ENCODE measurements around the gene PRDM5.
"Not testable (repeated sequence)": the region's sequence is repeated elsewhere in the genome, so short reads cannot be mapped to it uniquely, and the experiment has no call there.

Gene PRDM5

DNA sequence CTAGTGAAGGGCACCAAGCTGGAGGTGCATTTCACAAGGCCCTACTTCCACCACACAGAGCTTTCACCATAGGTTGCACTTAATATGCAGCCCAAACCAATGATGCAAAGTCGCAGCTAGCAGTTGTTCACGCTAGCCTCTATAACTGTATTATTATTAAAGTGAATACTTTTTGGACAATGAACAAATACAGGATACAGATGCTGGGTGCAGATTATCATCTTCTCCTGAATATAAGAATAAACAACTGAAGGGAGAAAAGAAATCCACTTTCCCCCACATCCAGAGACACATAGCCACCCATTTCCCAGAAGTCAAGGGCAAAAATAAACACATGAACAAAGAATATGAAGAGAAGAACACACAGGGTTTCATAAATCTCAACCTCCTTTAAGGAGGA is 107.2 kb downstream of the PRDM5 start:
- no peak for DNase-seq

DNA sequence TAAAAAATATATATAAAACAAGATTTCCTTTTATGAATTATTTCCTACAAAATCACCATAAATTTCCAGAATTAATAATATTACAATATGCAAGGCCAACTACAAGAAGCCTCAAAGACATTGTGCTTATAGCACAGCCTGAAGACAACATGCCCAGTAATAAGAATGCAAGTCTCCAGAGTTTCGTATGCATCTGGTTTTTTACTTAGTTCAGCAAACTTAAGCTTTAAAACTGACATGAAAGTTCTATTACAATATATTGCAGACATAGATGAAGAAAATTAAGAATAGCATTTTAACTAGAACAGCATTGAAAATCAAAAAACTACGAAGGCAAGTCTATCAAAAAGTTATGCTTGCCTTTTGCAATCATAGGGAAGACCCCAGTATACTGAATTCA is 107.6 kb downstream of the PRDM5 start:
- no peak for DNase-seq

DNA sequence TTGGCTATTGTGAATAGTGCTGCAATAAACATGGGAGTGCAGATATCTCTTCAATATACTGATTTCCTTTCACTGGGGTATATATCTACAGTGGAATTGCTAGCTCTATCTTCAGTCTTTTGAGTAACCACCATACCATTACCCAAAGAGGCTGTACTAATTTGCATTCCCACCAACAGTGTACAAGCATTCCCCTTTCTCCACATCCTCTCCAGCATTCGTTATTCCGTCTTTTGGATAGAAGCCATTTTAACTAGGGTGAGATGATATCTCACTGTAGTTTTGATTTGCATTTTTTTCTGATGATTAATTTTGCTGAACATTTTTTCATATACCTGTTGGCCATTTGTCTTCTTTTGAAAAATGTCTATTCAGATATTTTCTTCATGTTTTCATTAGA is 110.3 kb downstream of the PRDM5 start:
- DNase-seq: no peak

DNA sequence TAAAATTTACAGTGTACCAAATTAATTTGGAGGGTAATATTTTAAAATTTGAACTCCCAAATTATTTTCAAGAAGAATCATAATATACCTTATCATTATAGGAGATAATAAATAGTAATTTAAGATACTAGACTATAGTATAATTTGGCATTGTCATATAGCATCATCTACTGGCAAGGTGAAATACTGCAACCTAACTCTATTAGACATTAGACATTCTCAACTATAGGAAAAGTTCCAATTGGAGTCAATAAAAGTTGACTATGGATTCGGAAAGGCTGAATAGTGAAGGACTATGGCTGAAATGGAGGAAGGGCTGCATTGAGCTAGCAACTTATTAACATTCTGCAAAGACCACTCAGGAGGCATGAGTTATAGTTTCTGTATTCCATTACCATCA is 113.0 kb downstream of the PRDM5 start:
- DNase-seq: no peak

DNA sequence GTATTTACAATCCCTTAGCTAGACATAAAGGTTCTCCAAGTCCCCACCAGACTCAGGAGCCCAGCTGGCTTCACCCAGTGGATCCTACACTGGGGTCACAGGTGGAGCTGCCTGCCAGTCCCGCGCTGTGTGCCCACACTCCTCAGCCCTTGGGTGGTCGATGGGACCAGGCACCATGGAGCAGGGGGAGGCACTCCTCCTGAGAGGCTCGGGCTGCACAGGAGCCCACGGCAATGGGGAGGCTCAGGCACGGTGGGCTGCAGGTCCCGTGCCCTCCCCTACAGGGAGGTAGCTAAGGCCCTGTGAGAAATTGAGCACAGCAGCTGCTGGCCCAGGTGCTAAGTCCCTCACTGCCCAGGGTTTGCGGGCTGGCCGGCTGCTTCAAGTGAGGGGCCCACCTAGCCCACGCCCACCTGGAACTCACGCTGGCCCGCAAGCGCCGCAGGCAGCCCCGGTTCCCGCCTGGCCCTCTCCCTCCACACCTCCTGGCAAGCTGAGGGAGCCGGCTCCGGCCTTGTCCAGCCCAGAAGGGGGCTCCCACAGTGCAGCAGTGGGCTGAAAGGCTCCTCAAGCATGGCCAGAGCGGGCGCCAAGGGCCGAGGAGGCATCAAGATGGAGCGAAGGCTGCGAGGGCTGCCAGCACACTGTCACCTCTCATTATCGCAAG is 113.9 kb downstream of the PRDM5 start:
- no peak for DNase-seq

DNA sequence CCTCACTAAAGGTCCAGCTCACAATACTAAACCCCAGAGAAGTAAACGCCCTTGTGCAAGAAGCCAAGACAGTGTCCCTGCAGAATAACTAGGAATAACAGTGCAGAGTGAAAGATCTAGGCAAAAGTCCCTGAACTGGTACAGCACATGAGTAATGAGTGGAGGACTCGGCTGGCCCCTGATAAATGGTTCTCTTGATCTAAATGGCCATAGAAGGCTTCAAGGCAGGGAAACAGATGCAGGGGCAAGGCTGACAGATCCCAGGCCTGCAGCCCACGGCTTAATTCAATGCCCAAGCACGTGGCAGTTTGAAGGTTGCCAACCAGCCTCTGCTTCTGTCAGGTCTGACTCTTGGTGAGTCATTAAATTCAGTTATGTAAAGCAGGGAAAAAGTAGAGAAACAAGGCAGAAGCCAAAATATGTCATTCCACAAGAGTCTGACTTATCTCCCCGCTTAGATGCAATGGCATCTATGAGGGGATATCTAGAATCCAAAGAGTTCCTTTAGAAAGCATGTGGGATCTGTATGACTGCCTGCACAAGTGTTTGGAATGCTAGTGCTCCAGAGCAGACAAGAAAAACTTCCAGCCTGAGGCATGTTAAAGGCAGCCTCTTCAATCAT is 121.3 kb downstream of the PRDM5 start:
- DNase-seq: no peak

DNA sequence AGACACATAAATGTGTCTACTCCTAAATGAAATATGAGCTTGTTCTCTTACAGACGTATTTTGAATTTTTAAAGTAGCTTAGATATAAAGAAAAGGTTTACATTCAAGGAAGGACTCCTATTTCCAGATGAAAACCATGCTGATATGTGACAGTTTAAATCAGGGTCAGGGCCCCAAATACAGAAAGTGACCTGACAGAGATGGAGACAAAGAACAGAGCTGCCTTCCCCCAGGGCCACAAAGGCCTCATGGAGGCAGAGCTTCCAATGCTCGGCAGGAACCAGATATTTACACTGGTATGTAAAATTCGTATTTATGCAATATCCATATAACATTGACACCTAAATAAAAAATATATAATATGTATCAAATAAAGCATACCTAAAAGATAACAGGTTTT is 124.0 kb downstream of the PRDM5 start:
- DNase-seq: no peak

DNA sequence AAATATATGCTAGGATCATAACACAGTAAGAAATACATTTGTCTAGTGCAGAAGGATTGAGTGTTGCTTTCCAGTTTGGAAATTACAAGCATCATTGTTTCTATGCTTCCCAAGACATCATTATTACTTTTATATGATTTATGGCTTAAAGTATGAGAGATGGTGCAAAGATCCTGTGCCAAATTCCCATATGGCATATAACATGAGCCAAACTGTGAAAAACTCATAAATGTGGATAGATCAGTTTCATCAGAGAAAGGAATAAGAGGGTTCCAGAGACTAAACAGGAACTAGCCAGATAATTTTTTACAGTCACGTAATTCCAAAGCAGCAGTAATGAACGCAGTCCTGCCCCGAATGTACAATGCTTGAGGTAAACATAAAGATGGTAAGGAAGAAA is 126.3 kb downstream of the PRDM5 start:
- DNase-seq: no peak

DNA sequence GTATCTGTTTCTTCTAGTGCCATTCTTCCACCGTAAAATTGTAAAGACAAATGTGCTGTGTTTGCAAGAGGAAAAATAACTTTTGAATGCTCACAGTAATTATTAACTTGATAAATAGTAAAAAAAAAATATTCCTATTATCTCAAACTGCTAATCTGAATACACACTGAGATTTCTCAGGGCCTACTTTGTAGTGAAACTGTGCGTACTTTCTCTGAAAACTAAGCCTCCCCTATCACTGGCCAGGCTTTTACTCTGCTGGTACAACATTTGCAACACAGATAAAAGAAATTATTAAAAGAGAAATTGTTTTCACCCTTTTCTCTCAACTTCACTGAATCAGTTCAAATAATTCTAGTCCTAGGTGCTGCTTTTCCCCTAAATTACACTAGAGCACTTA is 137.3 kb downstream of the PRDM5 start:
- no peak for DNase-seq

DNA sequence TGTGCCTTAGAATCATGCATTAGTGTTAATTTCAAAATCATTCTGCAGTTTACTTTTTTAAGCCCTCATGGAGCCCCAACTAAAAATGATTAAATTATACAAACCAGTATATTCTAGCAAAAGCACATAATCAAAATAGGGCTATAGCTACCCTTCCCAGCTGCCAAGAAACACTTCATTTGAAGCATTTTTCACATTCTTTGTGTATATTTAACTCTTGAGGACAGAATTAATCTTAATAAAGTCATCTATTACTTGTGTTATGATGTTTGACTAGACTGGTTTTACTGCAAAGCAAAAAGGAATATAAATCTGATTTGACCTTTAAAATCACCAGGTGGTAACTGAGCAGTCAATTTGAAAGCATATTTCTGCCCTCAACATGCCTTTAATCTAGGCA is 145.1 kb downstream of the PRDM5 start:
- DNase-seq: no peak

DNA sequence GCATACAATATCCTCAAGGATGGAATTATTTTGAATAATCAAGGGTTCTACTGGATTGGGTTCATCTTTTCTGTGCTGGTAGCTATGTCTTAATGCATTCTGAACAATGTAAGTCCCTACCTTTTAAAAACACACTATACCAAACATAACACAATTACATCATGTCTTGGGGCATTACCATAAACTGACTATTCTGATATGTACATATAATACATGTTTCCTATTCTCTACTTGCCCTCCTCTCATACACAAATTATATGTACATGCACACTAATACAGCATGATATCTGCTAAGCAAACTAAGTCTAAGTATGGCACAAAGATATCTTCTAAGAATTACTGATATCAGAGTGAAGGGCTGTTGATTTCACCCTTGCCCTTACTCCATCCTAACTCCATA is 147.1 kb downstream of the PRDM5 start:
- no peak for DNase-seq

DNA sequence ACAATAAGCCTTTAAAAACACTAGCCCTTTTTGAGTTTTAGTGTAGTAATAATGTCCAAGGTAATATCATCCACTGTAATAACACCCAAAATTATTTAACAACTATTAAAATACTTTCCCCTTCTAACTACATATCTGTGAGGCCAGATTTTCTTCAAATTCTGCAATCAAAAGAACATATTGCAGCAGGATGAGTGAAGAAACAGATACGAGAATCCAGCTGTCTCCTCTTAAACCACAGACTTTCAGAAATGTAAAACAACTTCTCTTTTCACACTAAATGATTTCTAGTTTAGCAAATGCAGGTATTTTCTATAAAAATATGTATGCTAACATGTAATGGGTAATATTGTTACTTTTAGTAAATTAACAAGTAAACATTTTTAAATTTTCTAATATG is 148.9 kb downstream of the PRDM5 start:
- DNase-seq: no peak

DNA sequence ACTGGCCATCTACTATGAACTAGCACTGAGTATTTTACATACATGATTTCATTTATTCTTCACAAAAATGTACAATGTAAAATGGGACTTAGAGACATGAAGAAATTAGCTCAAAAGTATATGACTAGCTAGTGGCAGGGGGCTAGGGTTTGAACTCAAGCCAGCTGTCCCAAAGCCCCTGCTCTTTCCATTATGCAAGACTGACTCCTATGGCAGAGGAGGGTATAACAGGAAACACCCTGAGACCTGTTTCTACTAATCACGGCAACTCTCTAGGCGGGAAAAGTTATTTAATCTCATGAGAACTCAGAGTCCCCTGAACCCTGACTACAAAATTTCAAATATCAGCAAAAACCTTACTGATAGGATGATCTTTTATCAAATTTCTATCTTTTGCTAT is 150.6 kb downstream of the PRDM5 start:
- no peak for DNase-seq

DNA sequence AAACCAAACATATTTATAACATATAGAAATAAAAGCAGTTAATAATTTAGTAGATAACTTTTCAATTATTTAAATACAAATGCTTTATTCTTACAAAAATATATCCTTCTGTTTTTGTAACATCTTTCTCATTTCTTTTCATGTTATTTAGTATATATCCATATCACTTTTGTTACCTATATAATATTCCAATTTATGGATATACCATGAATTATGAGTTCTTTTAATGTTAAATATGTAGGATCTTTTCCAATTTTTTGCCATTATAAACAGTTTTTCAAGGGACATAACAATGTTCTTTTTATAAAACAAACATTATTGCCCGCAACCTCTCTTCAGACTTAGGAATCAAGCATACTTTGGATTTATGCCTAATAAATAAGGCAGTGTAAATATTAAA is 151.6 kb downstream of the PRDM5 start:
- DNase-seq: no peak

DNA sequence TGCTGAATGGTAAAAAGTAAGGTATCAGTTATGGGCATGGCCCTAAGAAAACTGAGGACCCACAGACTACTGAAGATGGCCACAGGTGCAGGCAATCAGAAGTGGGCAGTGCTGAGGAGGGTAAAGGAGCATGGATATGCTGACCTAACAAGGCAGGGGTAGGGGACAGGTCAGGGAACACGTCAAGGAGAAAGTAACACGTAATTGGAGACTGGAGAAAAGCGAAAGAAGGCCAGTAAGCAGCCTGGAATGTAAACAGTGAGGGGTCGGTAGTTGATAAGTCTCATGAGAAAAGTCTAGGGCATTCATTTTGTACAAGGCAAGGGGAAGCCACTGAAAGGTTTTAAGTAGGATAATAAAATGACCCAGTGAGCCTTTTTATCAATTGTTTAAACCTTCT is 153.3 kb downstream of the PRDM5 start:
- no peak for DNase-seq

DNA sequence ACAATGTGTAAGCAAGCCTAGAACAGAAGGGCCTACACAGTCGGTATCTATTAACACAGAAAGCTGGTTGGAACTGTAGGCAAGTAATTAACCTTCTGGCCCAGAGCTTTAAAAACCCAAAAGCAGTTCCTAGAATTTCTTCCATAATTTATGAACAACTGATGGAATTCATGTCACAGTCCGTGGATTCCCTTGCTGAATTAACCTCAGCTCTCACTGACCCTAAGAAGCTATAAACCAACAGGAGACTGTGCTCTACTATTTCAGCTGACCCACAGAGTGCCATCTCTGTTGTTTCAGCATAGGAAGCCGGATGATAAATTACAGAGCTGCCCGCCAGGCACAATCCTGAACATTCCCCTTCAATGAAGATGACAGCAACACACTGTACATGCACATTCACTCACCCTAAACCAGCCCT is 157.3 kb downstream of the PRDM5 start:
- no peak for DNase-seq

DNA sequence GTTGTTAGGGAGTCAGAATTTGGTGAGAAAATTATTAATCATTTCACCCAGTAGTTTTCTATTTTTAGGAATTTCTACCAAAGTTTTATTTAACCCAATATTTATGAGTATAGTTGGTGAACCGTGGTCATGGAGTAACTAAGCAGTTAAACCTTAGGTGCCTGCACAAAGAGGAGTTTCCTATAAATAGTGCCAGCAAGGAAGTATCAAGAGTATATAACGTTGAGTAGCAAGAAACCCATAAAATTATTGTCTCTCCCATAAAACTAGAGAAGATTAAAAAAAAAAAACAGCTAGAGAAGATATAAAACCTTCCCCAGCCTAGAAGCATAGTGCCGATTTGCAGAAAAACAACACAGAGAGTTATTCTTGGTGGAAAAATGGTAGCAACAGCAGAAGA is 158.9 kb downstream of the PRDM5 start:
- no peak for DNase-seq

DNA sequence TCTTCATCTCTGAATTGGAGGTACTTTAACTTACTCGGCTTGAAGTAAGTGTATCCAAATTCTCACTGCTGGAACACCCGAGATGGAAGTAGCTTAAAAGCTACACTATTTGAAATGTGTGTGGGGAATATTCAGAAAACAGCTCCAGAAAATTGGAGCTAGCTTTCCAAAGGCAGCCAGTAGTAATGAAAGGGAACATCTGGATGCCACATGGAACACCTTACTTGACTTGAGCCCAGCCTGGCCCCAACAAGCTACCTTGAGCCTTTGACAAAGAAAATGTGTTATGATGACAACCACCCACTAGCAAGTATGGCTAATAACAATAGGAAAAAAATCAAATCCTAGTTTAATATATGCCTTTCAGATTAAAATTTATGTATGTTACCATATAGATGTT is 161.5 kb downstream of the PRDM5 start:
- DNase-seq: no peak

DNA sequence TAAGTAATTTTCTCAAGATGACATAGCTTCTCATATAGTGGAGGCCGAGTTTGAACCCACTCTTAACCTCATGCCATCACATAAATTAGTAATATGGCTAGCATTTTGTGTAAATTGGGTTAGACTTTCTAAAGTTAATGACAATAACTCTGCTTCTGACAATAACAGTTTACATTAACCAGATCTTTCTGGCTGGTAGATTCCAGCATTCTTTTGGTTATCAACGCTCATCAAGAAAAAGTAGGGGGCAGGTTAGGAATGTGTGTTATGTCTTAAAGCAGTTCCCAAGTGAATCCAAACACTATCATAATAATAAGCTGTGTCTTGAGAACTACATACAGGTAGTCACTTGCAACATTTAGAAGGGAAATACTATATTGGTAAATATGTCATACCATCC is 162.5 kb downstream of the PRDM5 start:
- no peak for DNase-seq

DNA sequence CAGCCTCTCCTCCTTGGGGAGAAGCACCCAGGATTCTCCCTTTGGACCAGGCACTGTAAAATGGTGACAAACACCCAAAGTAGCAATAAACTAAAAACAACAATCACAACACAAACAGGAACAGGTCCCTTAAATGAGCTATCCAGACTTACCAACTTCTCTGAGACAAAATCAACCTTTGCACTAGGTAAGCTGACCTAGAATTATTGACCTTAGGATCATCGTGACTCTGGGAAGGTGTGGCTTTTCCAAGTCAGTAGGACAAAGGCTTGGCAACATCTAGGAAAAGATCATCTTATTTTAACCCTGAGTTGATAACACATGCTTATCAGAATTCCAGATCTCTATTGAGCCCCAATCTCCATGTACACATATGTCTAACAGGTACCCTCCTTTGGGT is 166.7 kb downstream of the PRDM5 start:
- DNase-seq: no peak

DNA sequence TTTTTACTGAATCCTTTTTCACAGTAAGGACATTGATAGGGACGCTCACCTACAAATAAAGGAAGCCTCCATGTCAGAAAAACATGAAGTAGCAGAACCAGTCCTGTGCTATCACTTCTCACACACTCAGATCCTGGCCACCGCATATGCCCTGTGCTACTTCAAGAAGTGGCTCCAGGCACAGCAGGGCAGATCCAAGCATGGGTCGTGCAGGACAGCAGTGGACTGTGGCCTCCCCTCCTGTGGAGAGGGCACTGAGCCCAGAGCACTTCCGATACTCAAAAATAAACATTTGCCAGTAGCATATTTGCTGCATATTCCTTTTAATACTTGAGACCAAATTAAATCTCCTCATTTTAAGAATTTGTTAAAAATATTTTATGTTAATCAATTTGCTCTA is 167.9 kb downstream of the PRDM5 start:
- DNase-seq: no peak

DNA sequence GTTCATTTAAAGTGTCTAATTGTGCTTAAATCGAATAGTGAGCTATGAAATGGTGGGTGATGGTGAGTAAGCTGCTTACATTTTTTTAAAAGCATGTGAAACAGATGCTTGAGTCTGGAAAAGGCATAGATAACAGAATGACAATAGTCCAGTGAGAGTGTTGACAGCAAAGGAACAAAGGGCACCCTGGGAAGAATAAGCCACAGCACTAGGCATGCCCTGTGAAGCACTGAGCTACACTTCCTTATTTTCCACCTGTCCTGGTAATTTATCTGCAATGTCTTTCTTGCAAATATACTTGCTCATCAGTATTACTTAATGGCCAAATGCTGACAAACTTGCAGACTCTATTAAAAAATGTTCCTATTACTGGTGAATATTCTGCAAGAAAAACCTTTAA is 168.7 kb downstream of the PRDM5 start:
- DNase-seq: no peak

DNA sequence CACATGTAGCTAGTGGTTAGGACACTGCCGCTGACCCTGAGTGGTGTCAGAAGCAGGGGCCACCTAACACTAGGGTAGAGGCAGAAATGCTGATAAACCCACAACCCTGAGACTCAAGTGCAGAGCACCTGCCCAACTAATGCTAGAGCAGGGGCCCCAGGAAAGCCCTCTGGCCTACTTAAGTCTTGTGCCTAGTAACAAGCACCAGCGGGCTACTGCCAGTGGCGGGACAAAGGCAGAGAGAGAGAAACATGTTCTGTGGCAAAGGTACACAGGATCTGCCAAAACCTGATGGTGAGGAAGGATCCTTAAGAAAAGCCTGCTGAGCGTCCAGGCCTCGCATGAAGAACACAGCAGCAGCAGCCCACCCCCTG is 172.4 kb downstream of the PRDM5 start:
- no peak for DNase-seq

DNA sequence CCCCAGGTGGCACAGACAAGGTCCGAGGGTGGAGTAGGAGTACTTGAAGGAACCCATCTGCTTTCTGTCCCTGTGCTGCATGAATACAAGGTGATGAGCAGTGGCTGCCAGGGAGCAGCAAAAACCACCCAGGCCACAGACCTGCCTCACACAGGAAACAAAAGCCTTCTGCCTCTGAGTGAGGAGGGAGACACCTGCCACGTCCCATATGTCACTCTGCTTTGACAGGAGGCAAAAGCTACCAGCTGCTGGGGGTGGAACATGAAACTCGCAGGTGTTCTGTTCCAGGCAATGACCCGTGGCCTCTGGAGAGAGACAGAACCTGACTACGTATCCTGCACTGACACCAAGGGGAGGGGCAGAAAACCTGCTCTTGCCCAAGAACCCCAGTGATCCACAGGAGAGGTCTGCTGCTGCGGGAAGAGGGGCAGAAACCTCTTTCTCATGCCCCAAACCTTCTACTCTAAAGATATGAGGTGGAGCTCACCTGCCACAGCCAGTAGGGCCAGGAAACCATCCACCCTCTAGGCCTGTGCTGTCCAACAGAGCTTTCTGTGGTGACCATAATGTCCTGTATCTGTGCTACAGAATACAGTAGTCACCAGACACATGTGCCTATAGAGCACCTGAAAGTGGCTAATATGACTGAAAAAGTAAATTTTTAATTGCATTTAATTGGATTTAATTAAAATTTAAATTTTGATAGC is 172.9 kb downstream of the PRDM5 start:
- no peak for DNase-seq

DNA sequence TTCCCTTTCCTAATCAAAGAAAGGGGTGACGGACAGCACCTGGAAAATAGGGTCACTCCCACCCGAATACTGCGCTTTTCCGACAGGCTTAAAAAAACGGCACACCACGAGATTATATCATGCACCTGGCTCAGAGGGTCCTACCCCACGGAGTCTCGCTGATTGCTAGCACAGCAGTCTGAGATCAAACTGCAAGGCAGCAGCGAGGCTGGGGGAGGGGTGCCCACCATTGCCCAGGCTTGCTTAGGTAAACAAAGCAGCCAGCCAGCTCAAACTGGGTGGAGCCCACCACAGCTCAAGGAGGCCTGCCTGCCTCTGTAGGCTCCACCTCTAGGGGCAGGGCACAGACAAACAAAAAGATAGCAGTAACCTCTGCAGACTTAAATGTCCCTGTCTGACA is 180.9 kb downstream of the PRDM5 start:
- DNase-seq: not testable (repeated sequence)
